ENCODE data around the gene STAG3. TPM values are rescaled to one million over a fixed set of nuclear protein-coding genes. Genes with fewer than 3 reads are reported as not detected.
A peak's percentile ranks its signal among the peaks of the same experiment; 100 is the strongest.
"Not testable (repeated sequence)": the region's sequence is repeated elsewhere in the genome, so short reads cannot be mapped to it uniquely, and the experiment has no call there.

STAG3 gene
- total RNA-seq, 4 donors from 2014 or later, result 0.28 to 1.7 (median 0.85) TPM

GRCh38 chr7:100171087-100171681 is 6.5 kb upstream of the STAG3 start:
- DNase-seq (ENCODE audit: low spot score), result no peak
- TF ChIP-seq CTCF (IDR thresholded peaks at IDR 0.05), result no peak
- ATAC-seq (ENCODE audit: low FRiP score), result peak; percentile 34

GRCh38 chr7:100171840-100172239 is 5.9 kb upstream of the STAG3 start:
- no peak for DNase-seq (ENCODE audit: low spot score)
- TF ChIP-seq CTCF (IDR thresholded peaks at IDR 0.05), result no peak
- ATAC-seq (ENCODE audit: low FRiP score), result no peak

- DNase-seq (ENCODE audit: low spot score) (no peak), ATAC-seq (ENCODE audit: low FRiP score) (no peak)
These were observed 3.8 kb upstream of the STAG3 start for GRCh38 chr7:100173806-100174495.

GRCh38 chr7:100174582-100174981 is 3.1 kb upstream of the STAG3 start:
- no peak for DNase-seq (ENCODE audit: low spot score)
- no peak for TF ChIP-seq CTCF (IDR thresholded peaks at IDR 0.05)
- no peak for ATAC-seq (ENCODE audit: low FRiP score)

More at GRCh38 chr7:100173806-100174495, 3.8 kb upstream of the STAG3 start:
- no peak for TF ChIP-seq CTCF (IDR thresholded peaks at IDR 0.05)

- no peak for DNase-seq (ENCODE audit: low spot score)
- TF ChIP-seq CTCF (IDR thresholded peaks at IDR 0.05), result no peak
- no peak for ATAC-seq (ENCODE audit: low FRiP score)
These were observed 2.3 kb upstream of the STAG3 start for GRCh38 chr7:100175296-100175935.

GRCh38 chr7:100176096-100177044 is 1.3 kb upstream of the STAG3 start:
- ATAC-seq (ENCODE audit: low FRiP score), result no peak

GRCh38 chr7:100180084-100180483 is 2.4 kb downstream of the STAG3 start:
- not testable (repeated sequence) for DNase-seq (ENCODE audit: low spot score); ATAC-seq (ENCODE audit: low FRiP score)

More at GRCh38 chr7:100176096-100177044, 1.3 kb upstream of the STAG3 start:
- TF ChIP-seq CTCF (IDR thresholded peaks at IDR 0.05), result no peak
- DNase-seq (ENCODE audit: low spot score), result no peak

GRCh38 chr7:100182616-100183015 is 4.9 kb downstream of the STAG3 start:
- not testable (repeated sequence) for DNase-seq (ENCODE audit: low spot score); ATAC-seq (ENCODE audit: low FRiP score)

GRCh38 chr7:100183090-100183489 is 5.4 kb downstream of the STAG3 start:
- ATAC-seq (ENCODE audit: low FRiP score); DNase-seq (ENCODE audit: low spot score): not testable (repeated sequence)
